CD14-positive monocyte (primary cell): ENCODE measurements around the gene AEBP1. TPM values are rescaled to one million over a fixed set of nuclear protein-coding genes. Genes with fewer than 3 reads are reported as not detected.

Experiments used
- DNase-seq, 3 donors: peaks; one replicate each; pipeline ENCODE4 v3.0.0-alpha.2; 2011 to 2022
- H2AFZ ChIP-seq: 2 replicates; pipeline ENCODE4 v1.6.0; 2012; ENCODE audit warnings: mild to moderate bottlenecking, low read depth, low read length, inconsistent platforms; ENCODE audit not compliant: insufficient read depth, poor library complexity, severe bottlenecking
- H3K27ac ChIP-seq, 2 donors: 1 replicate in 1 of 2; 2 replicates in 1 of 2; pipeline ENCODE4 v1.5.1; 2012 to 2013; ENCODE audit warnings: low read length in 2 of 2, control low read depth in 1 of 2, inconsistent platforms in 1 of 2, low read depth in 1 of 2, mild to moderate bottlenecking in 1 of 2
- H3K27me3 ChIP-seq, 2 donors: one replicate each; pipeline versions ENCODE4 v1.6.0 to v1.6.1; 2011 to 2013; ENCODE audit warnings: low read length in 2 of 2; ENCODE audit not compliant: control insufficient read depth in 2 of 2, insufficient read depth in 2 of 2
- H3K36me3 ChIP-seq, 2 donors: replicated peaks in 1 of 2; 1 replicate in 1 of 2; 2 replicates in 1 of 2; pipeline versions ENCODE4 v1.5.1 to v1.6.1; 2012 to 2013; ENCODE audit warnings: low read length in 2 of 2, control low read depth in 1 of 2, inconsistent platforms in 1 of 2, mild to moderate bottlenecking in 1 of 2; ENCODE audit not compliant: insufficient read depth in 2 of 2, control insufficient read depth in 1 of 2
- H3K4me1 ChIP-seq, 2 donors: 1 replicate in 1 of 2; 2 replicates in 1 of 2; pipeline versions ENCODE4 v1.5.1 to v1.6.1; 2012 to 2013; ENCODE audit warnings: low read length in 2 of 2, control low read depth in 1 of 2, inconsistent platforms in 1 of 2, mild to moderate bottlenecking in 1 of 2, moderate library complexity in 1 of 2; ENCODE audit not compliant: insufficient read depth in 2 of 2, control insufficient read depth in 1 of 2
- H3K4me2 ChIP-seq: replicated peaks from 2 replicates; pipeline ENCODE3; 2012; ENCODE audit warnings: low read length, moderate library complexity, mild to moderate bottlenecking; ENCODE audit not compliant: poor library complexity, severe bottlenecking; ENCODE audit errors: extremely low read depth
- H3K4me3 ChIP-seq, 3 experiments: fragments of 200-600 bp in 1 of 3; sonication (generic) in 1 of 3; replicated peaks in 1 of 3; 1 replicate in 2 of 3; 2 replicates in 1 of 3; pipeline ENCODE4 v1.5.1; 2011 to 2013; ENCODE audit warnings: low read length in 3 of 3, mild to moderate bottlenecking in 3 of 3, control low read depth in 2 of 3, low read depth in 2 of 3, inconsistent platforms in 1 of 3, moderate library complexity in 1 of 3
- H3K79me2 ChIP-seq: 2 replicates; pipeline ENCODE4 v1.6.0; 2012; ENCODE audit warnings: mild to moderate bottlenecking, control low read depth, inconsistent platforms, low read length, moderate library complexity; ENCODE audit not compliant: insufficient read depth
- H3K9ac ChIP-seq: 2 replicates; pipeline ENCODE4 v1.6.0; 2017; ENCODE audit warnings: low read length, mild to moderate bottlenecking; ENCODE audit not compliant: insufficient read depth, poor library complexity, severe bottlenecking
- H3K9me3 ChIP-seq, 2 donors: replicated peaks in 1 of 2; 1 replicate in 1 of 2; 2 replicates in 1 of 2; pipeline versions ENCODE4 v1.5.1 to v1.6.1; 2012 to 2013; ENCODE audit warnings: low read length in 2 of 2, control low read depth in 1 of 2; ENCODE audit not compliant: control insufficient read depth in 1 of 2, insufficient read depth in 1 of 2
- H4K20me1 ChIP-seq: 2 replicates; pipeline ENCODE4 v1.6.0; 2012; ENCODE audit warnings: mild to moderate bottlenecking, low read length, control low read depth, moderate library complexity; ENCODE audit not compliant: insufficient read depth
- H3K27ac Mint-ChIP-seq, 7 donors: one replicate each; pipeline ENCODE4 v1.8.0; 2020; ENCODE audit warnings: mild to moderate bottlenecking in 7 of 7, mixed read lengths in 7 of 7, moderate library complexity in 6 of 7, inconsistent platforms in 2 of 7
- H3K27me3 Mint-ChIP-seq, 3 donors: one replicate each; pipeline ENCODE4 v1.8.0; 2021 to 2022; ENCODE audit warnings: low read depth in 3 of 3, mild to moderate bottlenecking in 3 of 3, mixed read lengths in 3 of 3, moderate library complexity in 3 of 3, inconsistent platforms in 1 of 3
- H3K36me3 Mint-ChIP-seq, 2 donors: one replicate each; pipeline ENCODE4 v1.8.0; 2020; ENCODE audit warnings: mixed read lengths in 2 of 2, inconsistent platforms in 1 of 2, mild to moderate bottlenecking in 1 of 2
- H3K4me1 Mint-ChIP-seq: one replicate; pipeline ENCODE4 v1.8.0; 2020; ENCODE audit warnings: mild to moderate bottlenecking, mixed read lengths
- H3K4me3 Mint-ChIP-seq, 2 donors: one replicate each; pipeline ENCODE4 v1.8.0; 2020; ENCODE audit warnings: mild to moderate bottlenecking in 2 of 2, mixed read lengths in 2 of 2, moderate library complexity in 1 of 2
- H3K9me3 Mint-ChIP-seq, 7 donors: one replicate each; pipeline ENCODE4 v1.8.0; 2020 to 2022; ENCODE audit warnings: mixed read lengths in 7 of 7, mild to moderate bottlenecking in 6 of 7, moderate library complexity in 6 of 7, inconsistent platforms in 2 of 7
- WGBS: methylation state at CpG from one replicate; pipeline ENCODE4 v1.1.5; 2013; ENCODE audit warnings: missing lambda C conversion rate; ENCODE audit not compliant: insufficient coverage; 5-methylcytosine and 5-hydroxymethylcytosine counted together
- intact Hi-C, 2 donors: fragments of 100-400 bp; cut with micrococcal nuclease; formaldehyde crosslinking; loops; one replicate each; pipeline versions ENCODE4 v1.15.0 to v1.15.1; 2023
- polyA plus RNA-seq, 3 donors: library from polyadenylated mRNA; depleted of rRNA in 1 of 3; unstranded in 2 of 3; stranded (reverse) in 1 of 3; fragments of 300-500 nt in 2 of 3; fragments of >200 nt in 1 of 3; fragmentation: Illumina TruSeq in 2 of 3; gene quantifications; 1 replicate in 2 of 3; 2 replicates in 1 of 3; pipeline ENCODE4 v1.2.3, GENCODE V29; 2012 to 2021
- TF ChIP-seq, protein P1 (sequence below): fragments of 200-600 bp; IDR thresholded peaks from one replicate; pipeline ENCODE4 v1.8.0; 2022; ENCODE audit warnings: antibody characterized with exemption, mild to moderate bottlenecking

The AEBP1 gene
- polyA plus RNA-seq, 3 donors = 0.08 TPM; not detected in 2

DNA sequence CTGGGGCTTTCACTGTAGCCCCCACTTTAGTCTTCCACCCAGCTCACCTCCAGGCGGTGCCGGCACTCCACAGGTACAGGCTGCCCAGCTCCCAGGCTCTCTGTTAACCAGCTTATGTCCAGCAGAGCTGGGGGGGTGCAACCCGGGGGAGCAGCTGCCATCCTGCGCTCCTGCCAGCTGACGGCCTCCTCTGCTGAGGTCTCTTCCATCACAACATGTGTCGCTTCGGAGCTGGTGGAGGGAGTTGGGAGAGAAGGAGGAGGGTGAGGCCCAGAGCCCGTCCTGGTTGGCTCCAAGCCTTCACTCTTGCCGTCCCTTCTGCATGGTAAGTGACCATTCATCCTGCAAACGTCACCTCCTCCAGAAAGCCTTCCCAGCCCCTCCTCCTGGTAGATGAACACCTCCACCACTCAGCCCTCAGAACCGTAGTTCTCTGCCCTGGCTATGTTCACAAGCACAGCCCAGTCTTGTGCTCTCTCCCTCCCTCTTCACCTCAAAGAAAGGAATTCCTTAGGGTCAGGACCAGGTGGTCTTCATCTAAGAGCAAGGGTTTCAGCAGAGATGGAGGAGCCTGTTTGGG is 23.4 kb upstream of the AEBP1 start:
- H3K4me1 Mint-ChIP-seq = peaks cover 25% of the 10 kb centered on the region
- no peaks in the 10 kb centered on the region for H4K20me1 ChIP-seq
- peaks cover 23% of the 10 kb centered on the region for H3K79me2 ChIP-seq
- peaks cover 52 to 53% of the 10 kb centered on the region in 2 donors for H3K36me3 Mint-ChIP-seq
- peak overlapping the region; percentile 91 to 98 (median 94) for H3K27ac Mint-ChIP-seq
- peak overlapping the region in 1 of 2 donors; percentile 94 for H3K27ac ChIP-seq
- peak overlapping the region in 1 of 3 experiments; percentile 79 for H3K4me3 ChIP-seq
- no peak overlapping the region for H3K9ac ChIP-seq
- no peaks in the 10 kb centered on the region for H3K9me3 Mint-ChIP-seq
- H3K36me3 ChIP-seq = peaks cover 50% of the 10 kb centered on the region in 2 donors
- DNase-seq = no peak
- peak overlapping the region; percentile 26 to 78 for H3K4me3 Mint-ChIP-seq
- intact Hi-C loops = loop anchor here (5.0 to 10.0 kb wide), 3 partner anchors 42 to 412 kb away; partner anchors contain the start of genes POLD2 (in 2 of the 2) and NUDCD3 (in 1 of the 2)
- peaks cover 14 to 16% of the 10 kb centered on the region in 2 donors for H3K4me1 ChIP-seq
- 96% methylated on average over 4 of the region's 11 CpGs for WGBS
- peak overlapping the region; percentile 80 for H3K4me2 ChIP-seq
- H2AFZ ChIP-seq = no peak overlapping the region
- no peaks in the 10 kb centered on the region for H3K27me3 ChIP-seq
- H3K9me3 ChIP-seq = no peaks in the 10 kb centered on the region
- peaks cover 0 to 11% (median 0%) of the 10 kb centered on the region in 3 donors for H3K27me3 Mint-ChIP-seq
- TF ChIP-seq, protein P1, sequence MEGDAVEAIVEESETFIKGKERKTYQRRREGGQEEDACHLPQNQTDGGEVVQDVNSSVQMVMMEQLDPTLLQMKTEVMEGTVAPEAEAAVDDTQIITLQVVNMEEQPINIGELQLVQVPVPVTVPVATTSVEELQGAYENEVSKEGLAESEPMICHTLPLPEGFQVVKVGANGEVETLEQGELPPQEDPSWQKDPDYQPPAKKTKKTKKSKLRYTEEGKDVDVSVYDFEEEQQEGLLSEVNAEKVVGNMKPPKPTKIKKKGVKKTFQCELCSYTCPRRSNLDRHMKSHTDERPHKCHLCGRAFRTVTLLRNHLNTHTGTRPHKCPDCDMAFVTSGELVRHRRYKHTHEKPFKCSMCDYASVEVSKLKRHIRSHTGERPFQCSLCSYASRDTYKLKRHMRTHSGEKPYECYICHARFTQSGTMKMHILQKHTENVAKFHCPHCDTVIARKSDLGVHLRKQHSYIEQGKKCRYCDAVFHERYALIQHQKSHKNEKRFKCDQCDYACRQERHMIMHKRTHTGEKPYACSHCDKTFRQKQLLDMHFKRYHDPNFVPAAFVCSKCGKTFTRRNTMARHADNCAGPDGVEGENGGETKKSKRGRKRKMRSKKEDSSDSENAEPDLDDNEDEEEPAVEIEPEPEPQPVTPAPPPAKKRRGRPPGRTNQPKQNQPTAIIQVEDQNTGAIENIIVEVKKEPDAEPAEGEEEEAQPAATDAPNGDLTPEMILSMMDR = no peak

DNA sequence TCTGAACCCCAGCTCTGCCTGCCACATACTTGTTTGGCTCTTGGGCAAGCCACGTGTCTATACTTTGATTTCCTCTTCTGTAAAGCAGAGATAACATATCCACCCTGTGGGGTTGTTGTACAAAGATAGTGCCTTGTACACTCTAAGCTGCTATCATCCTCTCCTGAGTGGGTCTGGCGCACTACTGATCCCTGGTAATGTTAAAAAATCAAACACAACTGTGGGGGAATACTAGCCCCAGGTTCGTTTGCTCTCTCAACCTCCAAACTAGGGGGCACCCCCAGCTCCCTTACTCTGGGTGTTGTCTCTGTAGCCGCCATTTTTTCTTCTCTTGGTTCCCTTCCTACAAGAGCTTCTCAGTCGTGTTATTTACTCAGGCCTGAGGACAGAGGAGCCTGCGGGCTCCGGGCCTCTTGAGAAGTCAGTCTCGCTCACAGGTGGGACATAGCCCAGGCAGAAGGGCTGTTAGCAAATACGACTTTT is 22.8 kb upstream of the AEBP1 start:
- Histone ChIP-seq H3K9me3 (no peaks in the 10 kb centered on the region), H3K27me3 (no peaks in the 10 kb centered on the region), H3K27ac (peak overlapping the region; percentile 83 to 94), H3K4me3 (peak overlapping the region; percentile 45 to 79 (median 65)), H3K4me1 (peaks cover 14 to 16% of the 10 kb centered on the region in 2 donors), H3K4me2 (peak overlapping the region; percentile 80), H3K36me3 (peaks cover 44 to 45% of the 10 kb centered on the region in 2 donors), H3K79me2 (peaks cover 23% of the 10 kb centered on the region), H4K20me1 (no peaks in the 10 kb centered on the region), H2AFZ (no peak overlapping the region), H3K9ac (peak overlapping the region; percentile 80)
- Mint-ChIP-seq H3K4me1 (peaks cover 25% of the 10 kb centered on the region), H3K36me3 (peaks cover 47 to 48% of the 10 kb centered on the region in 2 donors), H3K9me3 (no peaks in the 10 kb centered on the region), H3K4me3 (peak overlapping the region; percentile 78 to 93), H3K27me3 (peaks cover 0 to 11% (median 1%) of the 10 kb centered on the region in 3 donors), H3K27ac (peak overlapping the region; percentile 91 to 98 (median 94))
- intact Hi-C loops = loop anchor here (5.0 to 10.0 kb wide), 3 partner anchors 41 to 411 kb away; partner anchors contain the start of genes POLD2 (in 2 of the 2) and NUDCD3 (in 1 of the 2)
- TF ChIP-seq, protein P1 = no peak
- peak in 1 of 3 donors; percentile 17 for DNase-seq
- 23% methylated on average over 3 of the region's 9 CpGs for WGBS
